ENCODE data around the gene LTA4H. TPM values are rescaled to one million over a fixed set of nuclear protein-coding genes. Genes with fewer than 3 reads are reported as not detected.

The LTA4H gene
- total and polyA plus RNA-seq, 2 experiments from 2014 or later: 46.2 to 62.9 TPM

DNA sequence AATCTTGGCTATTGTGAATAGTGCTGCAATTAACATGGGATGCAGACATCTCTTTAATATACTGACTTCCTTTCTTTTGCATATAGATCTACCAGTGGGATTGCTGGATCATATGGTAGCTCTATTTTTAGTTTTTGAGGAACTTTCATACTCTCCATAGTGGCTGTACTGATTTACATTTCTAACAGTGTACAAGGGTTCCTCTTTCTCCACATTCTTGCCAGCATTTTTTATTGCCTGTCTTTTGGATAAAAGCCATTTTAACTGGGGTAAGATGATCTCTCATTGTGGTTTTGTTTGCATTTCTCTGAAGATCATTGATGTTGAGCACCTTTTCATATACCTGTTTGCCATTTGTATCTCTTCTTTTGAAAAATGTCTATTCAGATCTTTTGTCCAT lies 83.9 kb downstream of the LTA4H start:
- Histone ChIP-seq H3K27me3 (replicated peaks; ENCODE audit: insufficient read depth) (0 out of 2 replicates have a peak, but pooled peaks cover 15% of the 10 kb centered on the region), H3K9me2 (ENCODE audit: insufficient read depth) (no peaks in the 10 kb centered on the region), H3K4me2 (ENCODE audit: unreplicated experiment) (no peak overlapping the region), H3K9ac (no peak overlapping the region), H4K20me1 (ENCODE audit: insufficient read depth) (no peaks in the 10 kb centered on the region), H3F3A (ENCODE audit: insufficient read depth) (no peaks in the 10 kb centered on the region), H3K79me2 (ENCODE audit: insufficient read depth) (no peaks in the 10 kb centered on the region), H3K4me3 (no peak overlapping the region), H3K36me3 (ENCODE audit: low read depth) (no peaks in the 10 kb centered on the region), H3K9me3 (ENCODE audit: low read depth) (no peaks in the 10 kb centered on the region), H3K4me1 (ENCODE audit: insufficient read depth) (no peaks in the 10 kb centered on the region), H2AFZ (no peak overlapping the region), H3K27ac (no peak overlapping the region)
- in situ Hi-C loops (cut with MboI): no loop called here
- TF ChIP-seq EZH2 (IDR thresholded peaks at IDR 0.05; ENCODE audit: insufficient read depth, poor library complexity, severe bottlenecking) (no peak), EZH2phosphoT487 (IDR thresholded peaks at IDR 0.05; ENCODE audit: insufficient read depth, low read depth) (no peak)
- DNase-seq: no peak

Other genes starting within 250 kb of the LTA4H start
- gene NTN4, start 244.8 kb downstream of the LTA4H start, total RNA-seq (2014; rRNA removed; shearing (Covaris generic)): 63.7 and 76.6 TPM in 2 replicates
- gene NTN4, start 244.8 kb downstream of the LTA4H start, polyA plus RNA-seq (2016; fragmentation: Nextera tagmentation; extraction: Ambion mirVana): 35.2 and 36.9 TPM in 2 replicates
- gene SNRPF, start 176.6 kb downstream of the LTA4H start, total RNA-seq (2014; rRNA removed; shearing (Covaris generic)): 5.1 and 10.4 TPM in 2 replicates
- gene SNRPF, start 176.6 kb downstream of the LTA4H start, polyA plus RNA-seq (2016; fragmentation: Nextera tagmentation; extraction: Ambion mirVana): 42.5 and 42.6 TPM in 2 replicates
- under 0.01 TPM in 1 of 2 replicates, not detected in the other for gene CCDC38, start 93.0 kb downstream of the LTA4H start, total RNA-seq (2014; rRNA removed; shearing (Covaris generic))
- gene CCDC38, start 93.0 kb downstream of the LTA4H start, polyA plus RNA-seq (2016; fragmentation: Nextera tagmentation; extraction: Ambion mirVana): 0.06 TPM in 1 of 2 replicates, not detected in the other
- gene AMDHD1, start 92.3 kb downstream of the LTA4H start, total RNA-seq (2014; rRNA removed; shearing (Covaris generic)): 1.1 and 1.3 TPM in 2 replicates
- 0.22 and 0.38 TPM in 2 replicates for gene AMDHD1, start 92.3 kb downstream of the LTA4H start, polyA plus RNA-seq (2016; fragmentation: Nextera tagmentation; extraction: Ambion mirVana)
- not detected in 2 replicates for gene HAL, start 39.2 kb downstream of the LTA4H start, total RNA-seq (2014; rRNA removed; shearing (Covaris generic))
- not detected in 2 replicates for gene HAL, start 39.2 kb downstream of the LTA4H start, polyA plus RNA-seq (2016; fragmentation: Nextera tagmentation; extraction: Ambion mirVana)
- 27.1 and 31.9 TPM in 2 replicates for gene ELK3, start 158.8 kb upstream of the LTA4H start, total RNA-seq (2014; rRNA removed; shearing (Covaris generic))
- gene ELK3, start 158.8 kb upstream of the LTA4H start, polyA plus RNA-seq (2016; fragmentation: Nextera tagmentation; extraction: Ambion mirVana): 48.9 and 51.9 TPM in 2 replicates